HUES48 (cell line): ENCODE data around the gene PEAK3.

ENCODE experiments used
- H3K27ac ChIP-seq: one replicate; pipeline ENCODE4 v1.7.0; 2013; ENCODE audit warnings: low read depth, low read length, inconsistent platforms
- H3K27me3 ChIP-seq: 2 replicates; pipeline ENCODE4 v1.6.1; 2013; ENCODE audit warnings: mild to moderate bottlenecking, low read length; ENCODE audit not compliant: control insufficient read depth, insufficient read depth
- H3K36me3 ChIP-seq: 2 replicates; pipeline ENCODE4 v1.6.1; 2013; ENCODE audit warnings: low read length; ENCODE audit not compliant: control insufficient read depth, insufficient read depth
- H3K4me1 ChIP-seq: 2 replicates; pipeline ENCODE4 v1.6.1; 2013; ENCODE audit warnings: mild to moderate bottlenecking, low read length; ENCODE audit not compliant: control insufficient read depth, insufficient read depth
- H3K4me3 ChIP-seq: 2 replicates; pipeline ENCODE4 v1.5.1; 2013; ENCODE audit warnings: mild to moderate bottlenecking, low read depth, low read length
- H3K9ac ChIP-seq: 2 replicates; pipeline ENCODE4 v1.6.1; 2013; ENCODE audit warnings: mild to moderate bottlenecking, low read depth, low read length, moderate library complexity
- H3K9me3 ChIP-seq: 2 replicates; pipeline ENCODE4 v1.6.1; 2013; ENCODE audit warnings: low read length; ENCODE audit not compliant: control insufficient read depth, insufficient read depth

The PEAK3 gene

GRCh38 chr19:2246014-2246620 lies 35.9 kb downstream of the PEAK3 start:
- Histone ChIP-seq H3K9me3 (no peaks in the 10 kb centered on the region), H3K36me3 (peaks cover 65% of the 10 kb centered on the region), H3K9ac (no peak overlapping the region), H3K27ac (no peak overlapping the region), H3K4me1 (0 out of 2 replicates have a peak, but pooled peaks cover 3% of the 10 kb centered on the region), H3K27me3 (peaks cover 9% of the 10 kb centered on the region; the same call in 1 of the 2 replicates), H3K4me3 (no peak overlapping the region)

- Histone ChIP-seq H3K4me3 (no peak overlapping the region), H3K9ac (no peak overlapping the region), H3K4me1 (peaks cover 9% of the 10 kb centered on the region), H3K36me3 (peaks cover 68% of the 10 kb centered on the region), H3K27ac (no peak overlapping the region), H3K9me3 (no peaks in the 10 kb centered on the region), H3K27me3 (0 out of 2 replicates have a peak, but pooled peaks cover under 1% of the 10 kb centered on the region)
These were observed 36.7 kb downstream of the PEAK3 start for GRCh38 chr19:2245273-2245672.

- H3K27ac ChIP-seq: no peak overlapping the region
- no peaks in the 10 kb centered on the region for H3K9me3 ChIP-seq
- H3K4me3 ChIP-seq: no peak overlapping the region
- no peaks in the 10 kb centered on the region for H3K27me3 ChIP-seq
- no peak overlapping the region for H3K9ac ChIP-seq
- peaks cover 17% of the 10 kb centered on the region for H3K4me1 ChIP-seq
- peaks cover 68% of the 10 kb centered on the region for H3K36me3 ChIP-seq
These were observed 37.5 kb downstream of the PEAK3 start for GRCh38 chr19:2244486-2244885.

- H3K9ac ChIP-seq: no peak overlapping the region
- H3K4me3 ChIP-seq: no peak overlapping the region
- no peaks in the 10 kb centered on the region for H3K27me3 ChIP-seq
- H3K4me1 ChIP-seq: peaks cover 20% of the 10 kb centered on the region
- H3K36me3 ChIP-seq: peaks cover 68% of the 10 kb centered on the region
- no peak overlapping the region for H3K27ac ChIP-seq
- H3K9me3 ChIP-seq: no peaks in the 10 kb centered on the region
These were observed 37.9 kb downstream of the PEAK3 start for GRCh38 chr19:2244125-2244411.

GRCh38 chr19:2243274-2244124 lies 38.5 kb downstream of the PEAK3 start:
- H3K9ac ChIP-seq: no peak overlapping the region
- peaks cover 20% of the 10 kb centered on the region for H3K4me1 ChIP-seq
- H3K27ac ChIP-seq: no peak overlapping the region
- H3K9me3 ChIP-seq: no peaks in the 10 kb centered on the region
- H3K4me3 ChIP-seq: no peak overlapping the region
- H3K36me3 ChIP-seq: peaks cover 67% of the 10 kb centered on the region
- H3K27me3 ChIP-seq: no peaks in the 10 kb centered on the region

GRCh38 chr19:2242816-2243215 lies 39.2 kb downstream of the PEAK3 start:
- Histone ChIP-seq H3K27me3 (no peaks in the 10 kb centered on the region), H3K4me3 (no peak overlapping the region), H3K27ac (no peak overlapping the region), H3K9me3 (no peaks in the 10 kb centered on the region), H3K36me3 (peaks cover 67% of the 10 kb centered on the region), H3K9ac (no peak overlapping the region), H3K4me1 (peaks cover 26% of the 10 kb centered on the region)

GRCh38 chr19:2242092-2242537 lies 39.9 kb downstream of the PEAK3 start:
- peaks cover 32% of the 10 kb centered on the region for H3K4me1 ChIP-seq

GRCh38 chr19:2240881-2241760 lies 40.9 kb downstream of the PEAK3 start:
- Histone ChIP-seq H3K9ac (no peak overlapping the region; the same call in 1 of the 2 replicates), H3K4me1 (peaks cover 32% of the 10 kb centered on the region), H3K27me3 (no peaks in the 10 kb centered on the region), H3K9me3 (no peaks in the 10 kb centered on the region), H3K4me3 (no peak overlapping the region), H3K27ac (no peak overlapping the region), H3K36me3 (peaks cover 52% of the 10 kb centered on the region)

More at GRCh38 chr19:2242092-2242537, 39.9 kb downstream of the PEAK3 start:
- Histone ChIP-seq H3K27me3 (no peaks in the 10 kb centered on the region), H3K9ac (no peak overlapping the region; the same call in 1 of the 2 replicates), H3K4me3 (no peak overlapping the region), H3K27ac (no peak overlapping the region), H3K9me3 (no peaks in the 10 kb centered on the region), H3K36me3 (peaks cover 62% of the 10 kb centered on the region)

GRCh38 chr19:2239771-2240770 lies 41.9 kb downstream of the PEAK3 start:
- Histone ChIP-seq H3K9me3 (no peaks in the 10 kb centered on the region), H3K27ac (peak overlapping the region; percentile 62), H3K36me3 (peaks cover 41% of the 10 kb centered on the region), H3K9ac (peak overlapping the region; percentile 50), H3K4me3 (peak overlapping the region; percentile 39), H3K27me3 (no peaks in the 10 kb centered on the region), H3K4me1 (peaks cover 32% of the 10 kb centered on the region)

- peaks cover 37% of the 10 kb centered on the region for H3K36me3 ChIP-seq
- peak overlapping the region; percentile 62 for H3K27ac ChIP-seq
- H3K4me1 ChIP-seq: peaks cover 35% of the 10 kb centered on the region
- H3K9me3 ChIP-seq: no peaks in the 10 kb centered on the region
- no peak overlapping the region for H3K9ac ChIP-seq
- H3K27me3 ChIP-seq: no peaks in the 10 kb centered on the region
- H3K4me3 ChIP-seq: peak overlapping the region; percentile 39
These were observed 42.8 kb downstream of the PEAK3 start for GRCh38 chr19:2239173-2239572.
